HT1080 (cell line): ENCODE results near the gene CDK14. TPM values are rescaled to one million over a fixed set of nuclear protein-coding genes. Genes with fewer than 3 reads are reported as not detected.
"Not testable (repeated sequence)": the region's sequence is repeated elsewhere in the genome, so short reads cannot be mapped to it uniquely, and the experiment has no call there.

Experiments used
- DNase-seq: peaks from one replicate; pipeline ENCODE4 v3.0.0-alpha.2; 2015; ENCODE audit warnings: low read depth
- total RNA-seq: library from RNA; depleted of rRNA; stranded (reverse); fragments of >200 nt; shearing (Covaris generic); gene quantifications from 2 replicates; pipeline ENCODE4 v1.2.3, GENCODE V29; 2014

CDK14 gene
- total RNA-seq, 1 experiment from 2014 or later, result 8.1 TPM

DNA sequence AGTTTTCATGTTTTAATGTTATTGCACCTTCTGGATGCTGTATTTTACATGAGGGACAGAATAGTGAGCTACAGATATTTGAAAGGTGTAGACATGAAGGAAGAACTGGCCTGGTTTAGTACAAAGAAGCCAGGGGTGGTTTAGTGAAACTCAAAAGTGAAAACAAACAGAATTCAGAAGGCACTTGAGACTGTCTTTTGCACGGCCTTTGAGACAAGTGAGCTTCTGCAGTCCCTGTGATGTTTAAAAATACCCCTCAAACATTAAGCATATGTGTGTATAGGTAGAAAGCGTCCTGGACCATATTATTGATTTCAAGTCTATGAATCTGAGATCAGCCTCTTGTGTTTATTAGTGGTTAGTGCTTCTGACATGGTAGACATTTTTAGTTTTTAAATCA, 118.9 kb downstream of the CDK14 start:
- no peak for DNase-seq

- DNase-seq, result no peak
Measured at GRCh38 chr7:90717296-90718060, 121.4 kb downstream of the CDK14 start.

DNA sequence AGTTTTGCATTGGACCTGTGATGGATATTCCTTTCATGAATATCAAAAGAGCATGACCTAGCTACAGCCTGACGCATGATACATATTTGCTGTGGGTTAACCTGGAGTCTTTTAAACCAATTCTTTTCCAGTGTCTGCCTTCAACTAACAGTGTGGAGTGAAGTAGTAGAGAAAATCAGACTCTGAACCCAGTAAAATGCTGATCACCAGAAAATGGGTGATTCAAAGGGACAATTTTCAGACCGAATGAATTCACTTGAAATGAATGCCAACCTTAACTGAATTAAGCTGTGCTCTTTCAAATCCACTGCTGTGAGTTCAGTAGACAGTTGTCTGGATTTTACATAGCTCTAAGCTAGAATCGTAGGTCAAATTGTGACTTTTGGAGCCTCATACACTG, 123.0 kb downstream of the CDK14 start:
- no peak for DNase-seq

DNA sequence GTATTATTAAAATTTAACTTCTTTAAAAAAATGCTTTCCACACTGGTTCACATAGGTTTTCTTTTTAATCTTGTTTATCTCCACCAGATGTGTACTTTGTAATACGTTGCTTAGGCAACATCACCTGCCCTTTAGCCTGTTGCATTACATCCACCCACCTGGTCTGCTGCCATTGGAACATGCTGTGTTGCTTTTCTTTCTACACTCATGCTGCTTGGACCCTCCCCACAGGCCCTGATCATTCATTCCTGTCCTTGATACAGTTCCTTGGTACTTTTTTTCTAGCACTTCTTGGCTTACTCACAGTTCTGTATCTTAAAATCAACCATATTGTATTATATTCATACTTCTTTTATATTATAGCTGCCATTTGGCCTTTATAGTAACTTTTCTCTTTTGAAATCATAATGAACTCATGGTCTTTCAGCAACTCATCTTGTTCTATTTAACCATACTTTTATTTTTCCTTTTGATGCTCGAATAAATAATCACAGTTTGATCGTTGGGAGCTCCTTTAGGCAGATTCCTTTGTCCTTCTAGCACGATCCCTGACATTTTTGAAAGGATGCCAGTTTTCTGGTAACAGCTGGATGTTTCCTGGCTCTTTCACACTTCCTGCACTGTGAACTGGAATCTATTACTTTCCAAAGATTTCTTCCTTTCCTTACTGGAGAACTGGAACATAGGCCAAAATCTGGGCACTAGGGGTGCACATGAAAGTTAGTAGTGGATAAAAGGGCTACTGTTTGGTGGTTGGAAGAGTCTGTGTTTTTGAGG, 125.1 kb downstream of the CDK14 start:
- DNase-seq, result peak; percentile 39

DNA sequence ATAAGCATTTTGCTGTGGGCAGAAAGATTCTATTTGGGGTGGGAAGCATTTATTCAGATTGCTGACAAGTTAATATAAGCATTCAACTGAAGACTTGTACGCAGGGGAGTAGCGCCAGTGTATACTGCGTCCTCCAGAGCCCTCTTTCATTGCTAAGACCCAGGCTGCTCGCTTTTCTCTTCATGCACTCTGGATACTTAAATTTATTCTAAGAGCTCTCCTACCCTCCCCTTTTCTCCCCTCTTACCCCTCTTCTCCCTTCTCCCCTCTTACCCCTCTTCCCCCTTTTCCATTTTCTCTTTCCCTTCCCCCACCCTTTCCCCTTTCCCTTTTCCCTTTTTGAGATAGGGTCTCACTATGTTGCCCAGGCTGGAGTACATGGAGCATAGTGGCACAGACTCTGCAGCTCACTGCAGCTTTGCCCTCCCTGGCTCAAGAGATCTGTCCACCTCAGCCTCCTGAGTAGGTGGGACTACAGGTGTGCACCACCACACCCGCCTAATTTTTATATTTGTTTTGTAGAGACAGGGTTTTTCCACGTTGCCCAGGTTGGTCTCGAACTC, 125.8 kb downstream of the CDK14 start:
- no peak for DNase-seq

DNA sequence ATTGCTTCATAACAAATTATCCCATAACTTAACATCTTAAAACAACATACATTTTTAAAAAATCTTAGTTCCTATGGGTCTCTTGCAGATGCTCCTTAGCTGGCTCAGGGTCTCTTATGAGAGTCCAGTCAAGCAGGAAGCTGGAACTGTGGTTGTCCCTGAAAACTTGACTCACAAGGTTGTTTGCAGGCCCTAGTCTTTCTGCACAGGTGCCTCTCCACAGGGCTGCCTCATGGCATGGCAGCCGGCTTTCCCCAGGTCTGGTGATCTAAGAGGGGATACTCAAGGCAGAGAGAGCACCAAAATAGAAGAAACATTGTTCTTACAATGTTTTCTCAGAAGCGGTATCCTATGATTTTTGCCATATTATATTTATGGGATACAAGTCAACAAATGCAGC, 127.1 kb downstream of the CDK14 start:
- DNase-seq, result no peak

- peak; percentile 12 for DNase-seq
Measured at GRCh38 chr7:90723866-90724265, 127.7 kb downstream of the CDK14 start.

GRCh38 chr7:90726120-90726519, 130.0 kb downstream of the CDK14 start:
- DNase-seq, result no peak

DNA sequence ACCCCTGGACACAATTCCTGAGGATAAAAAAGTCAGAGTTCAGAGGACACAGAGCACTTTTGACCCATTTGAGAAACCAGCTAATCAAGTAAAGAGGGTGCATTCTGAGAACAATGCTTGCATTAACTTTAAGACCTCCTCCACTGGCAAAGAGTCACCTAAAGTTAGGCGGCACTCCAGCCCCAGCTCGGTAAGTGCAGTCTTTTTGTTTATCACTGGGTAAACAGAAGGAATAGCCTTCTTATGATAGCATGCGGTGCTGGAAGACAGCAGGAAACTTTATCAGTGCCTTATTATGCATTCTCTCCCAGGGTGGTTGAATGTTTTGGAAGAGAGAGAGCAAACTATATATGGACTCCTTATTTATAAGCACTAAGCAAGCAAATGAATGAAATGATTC, 130.5 kb downstream of the CDK14 start:
- no peak for DNase-seq

GRCh38 chr7:90727412-90727811, 131.3 kb downstream of the CDK14 start:
- no peak for DNase-seq

GRCh38 chr7:90728568-90728967, 132.4 kb downstream of the CDK14 start:
- no peak for DNase-seq

DNA sequence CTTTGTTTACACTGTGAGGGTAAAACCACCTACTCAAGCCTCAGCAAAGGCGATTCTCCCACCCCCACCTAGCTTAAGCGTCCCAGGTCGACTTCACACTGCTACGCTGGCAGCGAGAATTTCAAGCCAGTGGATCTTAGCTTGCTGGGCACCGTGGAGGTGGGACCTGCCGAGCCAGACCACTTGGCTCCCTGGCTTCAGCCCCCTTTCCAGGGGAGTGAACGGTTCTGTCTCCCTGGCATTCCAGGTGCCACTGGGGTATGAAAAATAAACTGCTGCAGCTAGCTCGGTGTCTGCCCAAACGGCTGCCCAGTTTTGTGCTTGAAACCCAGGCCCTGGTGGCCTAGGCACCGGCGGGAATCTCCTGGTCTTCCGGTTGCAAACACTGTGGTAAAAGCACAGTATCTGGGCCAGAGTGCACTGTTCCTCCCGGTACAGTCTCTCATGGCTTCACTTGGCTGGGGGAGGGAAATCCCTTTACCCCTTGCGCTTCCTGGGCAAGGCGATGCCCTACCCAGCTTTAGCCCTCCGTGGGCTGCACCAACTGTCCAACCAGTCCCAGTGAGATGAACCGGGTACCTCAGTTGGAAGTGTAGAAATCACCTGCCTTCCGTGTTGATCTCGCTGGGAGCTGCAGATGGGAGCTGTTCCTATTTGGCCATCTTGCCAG, 139.6 kb downstream of the CDK14 start:
- DNase-seq, result not testable (repeated sequence)

DNA sequence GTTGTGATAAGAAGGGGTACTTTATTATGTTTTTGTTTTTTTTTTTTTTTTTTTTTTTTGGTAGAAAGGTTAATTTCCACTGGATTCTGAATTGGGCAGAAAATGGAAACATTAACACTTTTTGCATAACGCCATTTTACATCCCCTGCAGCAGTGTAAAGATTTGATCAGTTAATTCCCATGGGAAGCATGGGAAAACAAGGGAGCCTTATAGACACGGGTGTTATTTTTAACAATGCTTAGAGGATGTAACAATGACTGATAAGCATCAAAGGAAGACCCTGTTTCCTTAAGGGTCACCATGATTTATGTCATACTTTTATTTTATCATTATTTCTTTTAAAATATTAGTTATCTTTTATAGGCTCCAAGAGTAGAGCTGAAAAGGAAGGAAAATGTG, 140.2 kb downstream of the CDK14 start:
- DNase-seq, result no peak

- DNase-seq, result peak; percentile 38
Measured at GRCh38 chr7:90736968-90737939, 141.1 kb downstream of the CDK14 start.

DNA sequence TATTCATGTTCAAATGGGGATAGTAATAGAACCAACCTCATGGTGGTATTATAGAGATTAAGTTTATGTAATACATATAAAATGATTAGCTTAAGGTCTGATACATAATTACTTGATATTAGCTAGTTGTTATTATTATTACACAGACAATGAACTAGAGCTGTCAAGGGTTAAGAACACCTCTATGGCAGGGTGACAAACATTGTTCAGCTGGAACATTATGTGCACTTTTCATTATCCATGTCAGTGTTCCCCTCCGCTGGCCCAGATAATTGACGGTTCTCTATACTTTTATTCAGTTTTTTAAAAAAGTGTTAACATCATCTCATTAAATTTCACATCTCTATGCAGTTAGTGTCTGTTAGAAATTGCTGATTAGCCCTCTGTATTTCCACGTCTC, 142.1 kb downstream of the CDK14 start:
- no peak for DNase-seq

DNA sequence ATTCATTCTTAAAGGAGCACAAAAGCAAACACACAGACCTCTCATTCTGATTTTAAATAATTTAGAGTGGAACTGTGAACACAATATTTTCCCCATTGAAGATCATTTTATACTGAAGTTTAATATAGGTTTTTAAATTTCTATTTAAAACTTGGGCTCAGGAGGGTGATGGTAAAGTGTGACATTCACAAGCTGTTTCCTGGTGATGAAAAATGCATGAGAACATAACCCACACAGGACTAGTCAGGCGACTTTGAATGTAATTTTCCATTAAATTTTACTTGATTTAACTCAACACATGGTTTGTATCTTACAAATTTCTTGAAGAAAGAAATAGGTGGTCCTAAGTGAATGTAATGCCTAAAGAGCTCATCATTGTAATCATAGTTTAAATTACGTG, 143.6 kb downstream of the CDK14 start:
- DNase-seq, result no peak

- DNase-seq, result no peak
Measured at GRCh38 chr7:90740386-90740785, 144.3 kb downstream of the CDK14 start.

DNA sequence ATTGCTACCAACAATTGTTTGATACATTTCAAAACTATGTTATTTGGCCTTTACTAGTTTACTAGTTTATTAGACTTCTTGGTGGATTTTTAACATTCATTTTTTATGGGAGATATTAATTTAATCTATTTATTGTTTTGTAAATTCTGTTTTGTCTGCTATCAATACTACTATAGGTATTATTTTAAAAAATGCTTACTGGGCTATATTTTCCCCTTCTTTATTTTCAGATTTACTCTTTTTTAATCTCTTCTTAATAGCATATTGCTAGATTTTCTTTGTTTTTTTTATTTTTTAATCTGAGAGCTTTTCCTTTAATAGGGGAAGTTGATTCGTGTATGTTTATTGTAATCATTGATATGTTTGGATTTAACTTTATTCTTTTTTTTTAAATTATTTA, 147.5 kb downstream of the CDK14 start:
- no peak for DNase-seq

GRCh38 chr7:90747516-90747915, 151.4 kb downstream of the CDK14 start:
- DNase-seq, result no peak

DNA sequence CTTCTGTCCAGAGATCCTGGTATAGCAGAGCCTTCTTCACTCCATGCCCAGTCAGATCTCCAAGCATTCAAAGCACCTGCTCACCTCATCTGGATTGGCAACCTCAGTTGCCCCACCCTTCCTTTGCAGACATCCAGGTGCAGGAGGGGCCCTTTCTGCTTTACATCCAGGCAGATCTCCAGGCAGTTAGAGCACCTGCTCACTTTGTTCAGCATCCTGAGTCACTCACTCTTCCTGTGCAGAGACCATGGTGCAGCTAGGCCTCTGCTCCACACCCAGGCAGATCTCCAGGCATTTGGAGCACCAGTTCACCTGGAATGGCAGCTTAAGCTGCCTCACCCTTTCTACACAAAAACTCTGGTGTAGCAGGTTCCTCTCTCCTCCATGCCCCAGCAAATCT, 153.1 kb downstream of the CDK14 start:
- no peak for DNase-seq

DNA sequence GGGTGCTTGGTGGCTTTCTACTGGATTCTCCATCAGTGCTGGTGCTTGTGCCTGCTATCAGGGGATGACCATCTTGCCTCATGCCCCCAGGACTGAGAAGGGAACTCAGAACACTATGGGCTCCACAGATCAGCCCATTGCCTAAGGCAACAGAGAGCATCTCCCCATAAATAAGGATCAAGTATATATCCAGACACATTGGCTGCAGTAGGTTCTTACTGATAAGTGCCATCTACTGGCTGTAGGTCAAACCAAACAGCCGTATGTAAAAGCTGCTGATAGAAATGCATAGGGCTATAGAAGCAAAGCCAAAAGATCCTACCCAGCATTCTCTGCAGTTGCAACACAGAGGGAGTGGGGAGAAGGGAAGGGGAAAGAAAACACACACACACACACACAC, 153.7 kb downstream of the CDK14 start:
- DNase-seq, result no peak
